Activated CD4-positive, alpha-beta T cell treated with anti-CD3 and anti-CD28 coated beads, Interleukin-2, amount 10 ng/mL, durations not matched to agents 7 days and 5 days (primary cell): ENCODE results near the gene NRCAM. TPM values are rescaled to one million over a fixed set of nuclear protein-coding genes. Genes with fewer than 3 reads are reported as not detected.

Source experiments
- CTCF ChIA-PET: fragments of 350-600 bp; sonication (Branson Sonifier 250); formaldehyde crosslinking; loops from one replicate; lab custom pipeline; 2021; ENCODE audit warnings: antibody characterized with exemption; lab: Charles Lee
- POLR2A ChIA-PET: fragments of 350-600 bp; sonication (Branson Sonifier 250); formaldehyde crosslinking; loops from one replicate; lab custom pipeline; 2021; ENCODE audit warnings: antibody characterized with exemption; lab: Charles Lee
- DNase-seq: peaks from one replicate; pipeline ENCODE4 v3.0.0-alpha.2; 2020
- H3K27ac Mint-ChIP-seq: one replicate; pipeline ENCODE4 v1.8.0; 2021; ENCODE audit warnings: mild to moderate bottlenecking, moderate library complexity, mixed read lengths
- H3K27me3 Mint-ChIP-seq: one replicate; pipeline ENCODE4 v1.8.0; 2021; ENCODE audit warnings: mixed read lengths
- H3K36me3 Mint-ChIP-seq: one replicate; pipeline ENCODE4 v1.8.0; 2021; ENCODE audit warnings: low read depth, mixed read lengths
- H3K4me1 Mint-ChIP-seq: one replicate; pipeline ENCODE4 v1.8.0; 2021; ENCODE audit warnings: mixed read lengths
- H3K4me3 Mint-ChIP-seq: one replicate; pipeline ENCODE4 v1.8.0; 2021; ENCODE audit warnings: mild to moderate bottlenecking, moderate library complexity, mixed read lengths
- H3K9me3 Mint-ChIP-seq: one replicate; pipeline ENCODE4 v1.8.0; 2021; ENCODE audit warnings: mixed read lengths
- total RNA-seq, 2 experiments: library from RNA; stranded (reverse); gene quantifications; one replicate each; pipeline ENCODE4 v1.2.3, GENCODE V29; 2021

The NRCAM gene
- total RNA-seq, 2 experiments from 2014 or later, result 0.12 to 0.46 TPM

DNA sequence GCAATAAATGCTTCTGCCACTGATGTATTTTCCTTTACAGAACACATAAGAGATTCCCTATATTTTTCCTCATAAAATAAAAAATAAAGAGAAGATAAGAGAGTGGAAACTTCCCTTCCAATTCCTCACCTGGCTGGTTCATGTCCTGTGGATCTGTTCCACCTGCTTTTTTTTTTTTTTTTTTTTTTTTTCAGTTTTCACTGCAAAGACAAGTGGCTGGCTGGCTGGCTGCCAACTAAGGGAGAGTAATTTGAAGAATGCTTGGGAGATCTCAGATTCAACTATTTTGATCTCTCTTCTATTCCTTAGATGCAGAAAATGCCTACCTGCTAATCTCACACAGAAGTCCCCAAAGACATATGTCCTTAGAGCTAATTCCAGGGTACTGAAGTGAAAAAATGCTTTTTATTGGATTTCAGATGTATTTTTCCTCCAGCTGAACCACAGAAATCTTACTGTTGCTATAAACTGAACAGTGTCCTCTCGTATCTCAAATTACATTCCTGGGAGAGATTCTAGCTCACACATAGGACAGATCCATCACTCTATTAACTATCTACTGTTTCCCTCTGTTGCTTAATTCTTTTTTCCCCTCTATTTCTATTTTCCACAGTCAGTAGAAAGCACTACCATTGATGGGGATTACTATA, 120.8 kb downstream of the NRCAM start:
- H3K4me3 Mint-ChIP-seq, result no peak overlapping the region
- DNase-seq, result no peak
- no peak overlapping the region for H3K27ac Mint-ChIP-seq
- no peaks in the 10 kb centered on the region for H3K36me3 Mint-ChIP-seq
- ChIA-PET CTCF (no interaction called here), POLR2A (no interaction called here)
- peaks cover 2% of the 10 kb centered on the region for H3K27me3 Mint-ChIP-seq
- H3K9me3 Mint-ChIP-seq, result no peaks in the 10 kb centered on the region
- H3K4me1 Mint-ChIP-seq, result no peaks in the 10 kb centered on the region

DNA sequence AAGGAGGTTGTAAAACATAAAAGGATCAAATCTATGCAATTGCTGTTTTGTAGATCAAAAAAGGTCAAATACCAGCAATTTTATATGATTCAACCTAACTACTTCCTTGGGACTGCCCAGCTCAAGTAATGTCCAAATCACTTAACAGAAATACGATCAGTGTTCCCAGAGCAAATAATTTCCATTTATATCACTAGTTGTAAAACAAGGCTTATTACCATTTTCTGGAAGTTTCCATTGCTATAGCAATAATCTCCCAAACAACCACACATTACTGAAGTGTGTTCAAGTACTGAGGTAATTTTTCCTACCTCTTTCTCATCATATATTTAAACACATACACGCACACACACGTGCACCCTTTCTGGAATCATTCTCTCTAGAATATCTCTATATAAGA, 123.3 kb downstream of the NRCAM start:
- Mint-ChIP-seq H3K27me3 (peaks cover 6% of the 10 kb centered on the region), H3K36me3 (no peaks in the 10 kb centered on the region), H3K9me3 (no peaks in the 10 kb centered on the region), H3K4me3 (no peak overlapping the region), H3K4me1 (no peaks in the 10 kb centered on the region), H3K27ac (no peak overlapping the region)
- CTCF ChIA-PET, result no interaction called here
- POLR2A ChIA-PET, result no interaction called here
- DNase-seq, result no peak

DNA sequence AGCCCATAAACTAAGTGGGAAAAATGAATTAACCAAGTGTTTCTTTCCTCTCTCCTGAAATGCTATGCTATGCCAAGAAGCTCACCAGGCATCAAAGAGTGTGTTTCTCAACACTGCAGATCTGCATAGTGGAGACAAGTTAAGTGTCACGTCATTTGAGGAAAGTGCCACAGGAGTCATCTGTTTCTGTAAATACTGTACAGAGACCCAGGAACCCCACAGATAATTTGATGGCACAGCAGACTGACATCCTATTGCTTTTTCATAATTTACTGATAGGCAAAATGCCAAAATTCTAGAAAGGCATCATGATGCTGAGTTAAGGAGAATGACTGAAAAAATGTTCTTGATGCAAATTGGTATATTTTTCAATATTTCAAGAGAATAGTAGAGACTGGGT, 124.3 kb downstream of the NRCAM start:
- Mint-ChIP-seq H3K4me1 (no peaks in the 10 kb centered on the region), H3K27ac (no peak overlapping the region), H3K27me3 (peaks cover 8% of the 10 kb centered on the region), H3K4me3 (no peak overlapping the region), H3K36me3 (no peaks in the 10 kb centered on the region), H3K9me3 (no peaks in the 10 kb centered on the region)
- POLR2A ChIA-PET, result no interaction called here
- CTCF ChIA-PET, result no interaction called here
- DNase-seq, result no peak

DNA sequence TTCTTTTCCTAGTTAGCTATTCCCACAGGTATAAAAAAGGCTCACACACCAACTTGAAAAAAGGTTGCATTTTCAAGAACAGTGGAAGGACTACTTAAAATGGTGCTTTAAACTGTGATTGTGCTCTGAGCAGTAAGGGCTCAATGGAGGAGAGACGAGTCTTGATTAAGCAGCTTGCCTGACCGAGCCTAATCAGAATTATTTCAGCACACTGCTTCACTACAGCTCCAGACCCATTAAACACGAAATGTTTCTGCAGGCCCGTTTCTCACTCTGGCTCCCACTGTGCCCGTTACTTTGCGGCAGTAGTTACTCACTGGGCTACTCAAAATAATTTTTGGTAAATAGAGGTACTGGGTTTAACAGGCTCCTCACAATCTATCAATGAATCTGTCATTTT, 126.0 kb downstream of the NRCAM start:
- no peaks in the 10 kb centered on the region for H3K36me3 Mint-ChIP-seq
- H3K9me3 Mint-ChIP-seq, result no peaks in the 10 kb centered on the region
- no peak for DNase-seq
- POLR2A ChIA-PET, result interaction anchor here (0.5 kb wide), 1 partner anchor 63 kb away, joined by 3 read pairs; no protein-coding TSS in a partner anchor
- CTCF ChIA-PET, result no interaction called here
- H3K4me3 Mint-ChIP-seq, result no peak overlapping the region
- no peak overlapping the region for H3K27ac Mint-ChIP-seq
- H3K27me3 Mint-ChIP-seq, result peaks cover 8% of the 10 kb centered on the region
- no peaks in the 10 kb centered on the region for H3K4me1 Mint-ChIP-seq

DNA sequence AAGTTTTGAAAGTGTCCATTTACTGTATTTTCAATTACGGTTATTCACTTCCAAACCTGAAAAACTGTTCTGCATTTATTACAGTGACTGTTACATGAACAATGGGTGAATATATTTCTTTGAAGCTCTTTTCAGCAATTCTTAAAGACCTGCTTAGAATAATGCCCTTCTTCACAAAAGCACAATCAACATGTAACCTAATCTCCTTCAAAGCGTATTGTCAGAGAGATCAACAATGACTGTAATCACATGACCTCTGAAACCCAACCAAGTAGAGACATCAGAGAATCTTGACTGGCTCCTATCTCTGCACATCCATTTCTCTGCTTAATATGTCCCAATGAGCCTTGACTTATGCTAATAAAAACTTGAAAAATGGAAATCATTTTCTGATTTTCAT, 126.7 kb downstream of the NRCAM start:
- no peak overlapping the region for H3K27ac Mint-ChIP-seq
- POLR2A ChIA-PET, result no interaction called here
- CTCF ChIA-PET, result no interaction called here
- no peak overlapping the region for H3K4me3 Mint-ChIP-seq
- no peaks in the 10 kb centered on the region for H3K9me3 Mint-ChIP-seq
- H3K27me3 Mint-ChIP-seq, result peaks cover 8% of the 10 kb centered on the region
- no peaks in the 10 kb centered on the region for H3K36me3 Mint-ChIP-seq
- no peak for DNase-seq
- no peaks in the 10 kb centered on the region for H3K4me1 Mint-ChIP-seq

DNA sequence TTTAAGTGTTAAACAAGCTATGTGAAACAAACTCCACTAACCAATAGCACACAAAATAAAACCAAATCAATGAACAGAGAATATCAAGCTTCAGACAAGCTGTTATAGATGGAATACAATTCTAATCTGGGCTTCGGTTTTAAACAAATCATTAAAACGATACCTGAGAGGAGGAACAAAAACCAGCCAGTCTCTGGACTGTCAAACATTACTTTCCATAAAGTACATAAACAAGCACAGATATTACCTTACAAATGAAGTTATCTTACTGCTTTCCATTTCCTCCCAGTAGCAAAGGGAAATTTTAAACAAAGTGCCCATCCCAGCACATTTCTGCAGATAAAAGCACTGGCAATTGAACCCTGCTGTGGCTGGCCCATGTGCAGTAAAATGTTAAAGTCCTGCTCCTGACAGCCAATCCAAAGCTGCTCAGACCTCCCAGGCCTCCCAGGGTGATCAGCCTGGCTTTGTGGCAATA, 128.0 kb downstream of the NRCAM start:
- ChIA-PET CTCF (no interaction called here), POLR2A (no interaction called here)
- H3K4me1 Mint-ChIP-seq, result no peaks in the 10 kb centered on the region
- peaks cover 5% of the 10 kb centered on the region for H3K27me3 Mint-ChIP-seq
- H3K27ac Mint-ChIP-seq, result no peak overlapping the region
- H3K9me3 Mint-ChIP-seq, result no peaks in the 10 kb centered on the region
- no peaks in the 10 kb centered on the region for H3K36me3 Mint-ChIP-seq
- no peak for DNase-seq
- H3K4me3 Mint-ChIP-seq, result no peak overlapping the region

DNA sequence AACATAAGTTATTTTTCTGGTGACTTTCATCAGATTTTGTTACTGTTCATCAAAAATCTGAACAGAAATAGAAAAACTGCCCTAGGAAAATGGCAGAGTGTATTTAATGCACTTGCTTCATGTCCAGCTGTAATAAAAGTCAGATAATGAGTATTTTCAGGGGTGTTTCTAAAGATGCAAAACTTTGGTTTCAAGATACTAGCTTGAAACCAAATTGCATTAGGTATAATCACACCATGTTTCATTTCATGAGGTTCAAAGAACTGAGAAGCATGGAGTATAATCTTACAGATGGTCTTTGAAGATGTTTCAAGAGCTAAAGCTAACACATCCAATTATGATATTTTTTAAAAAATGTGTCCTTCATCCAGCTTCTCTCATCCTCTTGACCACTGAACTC, 128.9 kb downstream of the NRCAM start:
- DNase-seq, result no peak
- Mint-ChIP-seq H3K9me3 (no peaks in the 10 kb centered on the region), H3K27me3 (peaks cover 5% of the 10 kb centered on the region), H3K27ac (no peak overlapping the region), H3K4me3 (no peak overlapping the region), H3K36me3 (no peaks in the 10 kb centered on the region), H3K4me1 (no peaks in the 10 kb centered on the region)
- ChIA-PET CTCF (no interaction called here), POLR2A (no interaction called here)

DNA sequence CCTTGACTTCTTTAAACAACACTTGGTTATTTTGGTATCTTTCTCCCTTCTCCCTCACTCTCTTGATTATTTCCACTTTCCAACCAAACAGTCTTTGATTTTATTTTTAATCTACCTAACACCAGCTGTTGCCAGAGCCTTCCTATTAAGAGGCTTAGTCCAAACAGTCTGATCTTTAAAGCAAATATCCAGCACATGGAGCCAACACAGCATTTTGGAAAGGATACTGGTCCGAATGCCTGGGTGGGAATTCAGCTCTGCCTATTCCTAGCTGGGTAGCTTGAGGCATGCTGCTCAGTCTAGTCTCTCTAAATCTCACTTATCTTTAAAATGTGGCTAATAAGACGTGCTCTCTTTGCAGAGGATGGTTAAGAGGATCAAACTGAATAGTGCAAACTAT, 129.3 kb downstream of the NRCAM start:
- Mint-ChIP-seq H3K4me1 (no peaks in the 10 kb centered on the region), H3K9me3 (no peaks in the 10 kb centered on the region), H3K27ac (no peak overlapping the region), H3K4me3 (no peak overlapping the region), H3K36me3 (no peaks in the 10 kb centered on the region), H3K27me3 (peaks cover 5% of the 10 kb centered on the region)
- DNase-seq, result no peak
- ChIA-PET CTCF (no interaction called here), POLR2A (no interaction called here)

DNA sequence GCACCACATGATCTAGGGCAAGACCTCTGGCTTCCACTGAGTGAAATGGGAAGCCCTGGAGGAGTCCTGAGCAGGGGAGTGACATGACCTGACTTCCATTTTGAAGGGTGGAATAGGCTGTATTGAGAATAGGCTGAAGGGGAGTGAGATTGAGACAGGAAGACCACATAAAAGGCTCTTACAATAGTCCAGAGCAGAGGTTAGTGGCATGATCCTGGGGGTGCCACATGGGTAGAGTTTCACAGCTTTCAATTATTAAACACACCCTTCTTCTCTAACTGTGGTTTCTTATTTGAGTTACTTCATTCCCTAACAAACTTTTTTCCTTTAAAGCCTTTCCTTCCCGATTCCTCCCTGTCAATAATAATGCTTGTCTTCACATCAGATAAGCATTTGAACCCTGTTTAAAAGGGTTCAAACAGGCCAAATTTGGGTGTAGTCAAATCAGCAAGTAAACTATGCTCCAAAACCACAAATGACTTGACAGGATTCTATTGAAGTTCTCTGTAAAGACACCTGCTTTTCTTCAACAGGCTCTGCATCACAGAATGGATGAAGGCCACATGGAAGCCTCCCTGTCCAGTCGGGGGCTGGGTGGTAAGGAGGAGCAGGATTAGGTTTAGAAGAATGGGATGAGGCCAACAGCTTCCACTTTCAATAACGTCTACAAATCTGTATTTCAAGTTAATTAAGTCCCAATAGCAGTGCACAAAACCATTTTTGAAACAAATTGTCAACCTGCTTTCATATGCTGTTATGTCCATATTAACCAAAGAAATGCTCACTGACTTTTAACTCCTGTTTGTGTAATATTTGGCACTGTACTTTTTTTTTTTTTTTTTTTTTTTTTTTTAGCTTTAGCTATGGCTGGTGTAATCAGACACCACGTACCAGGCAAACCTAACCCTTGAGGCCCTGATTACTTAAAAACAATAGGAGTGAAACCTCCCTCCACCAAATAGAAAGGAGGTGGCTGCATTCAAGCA, 131.9 kb downstream of the NRCAM start:
- POLR2A ChIA-PET, result no interaction called here
- no peaks in the 10 kb centered on the region for H3K4me1 Mint-ChIP-seq
- H3K9me3 Mint-ChIP-seq, result no peaks in the 10 kb centered on the region
- DNase-seq, result no peak
- CTCF ChIA-PET, result no interaction called here
- H3K36me3 Mint-ChIP-seq, result no peaks in the 10 kb centered on the region
- peaks cover 5% of the 10 kb centered on the region for H3K27me3 Mint-ChIP-seq
- H3K4me3 Mint-ChIP-seq, result no peak overlapping the region
- no peak overlapping the region for H3K27ac Mint-ChIP-seq

DNA sequence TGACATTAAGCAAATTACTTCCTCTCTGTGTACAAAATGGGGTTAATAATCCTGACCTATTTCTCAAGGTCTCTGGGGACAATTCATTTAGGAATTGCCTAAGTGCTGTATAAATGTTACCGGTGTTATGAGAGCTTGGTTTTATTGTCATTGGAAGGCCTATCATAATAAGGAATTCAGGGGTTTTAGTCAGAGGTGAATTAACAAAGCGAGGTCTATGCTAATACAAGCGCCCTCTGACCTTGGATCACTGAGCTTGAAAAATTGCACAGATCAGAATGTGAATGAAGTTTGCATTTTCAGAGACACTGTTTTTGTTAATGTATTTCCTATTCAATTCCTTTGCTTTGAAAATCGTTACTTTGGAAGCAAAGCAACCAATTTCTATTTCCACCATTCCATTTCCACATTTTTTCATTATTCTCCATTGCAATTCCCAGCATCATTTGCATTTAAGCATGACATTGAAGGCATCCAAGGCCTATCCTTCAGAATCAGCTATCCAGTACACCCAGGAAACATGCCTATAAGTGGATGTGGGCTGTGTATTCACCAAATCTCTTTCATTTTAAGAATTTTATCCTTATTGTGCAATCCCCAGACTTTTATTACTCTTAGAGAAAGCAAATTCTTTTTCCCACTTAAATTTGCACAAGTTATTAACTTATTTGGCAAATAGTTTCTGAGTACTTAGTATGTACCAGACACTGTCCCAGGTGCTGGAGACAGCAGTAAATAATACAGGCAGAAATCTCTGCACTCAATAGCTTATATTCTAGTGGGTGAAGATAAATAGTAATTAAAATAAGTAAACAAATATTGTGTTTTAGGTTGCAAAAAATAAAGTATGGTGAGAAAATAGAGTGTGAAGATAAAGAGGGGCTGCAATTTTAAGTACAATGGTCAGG, 133.1 kb downstream of the NRCAM start:
- H3K4me1 Mint-ChIP-seq, result no peaks in the 10 kb centered on the region
- H3K4me3 Mint-ChIP-seq, result no peak overlapping the region
- H3K36me3 Mint-ChIP-seq, result no peaks in the 10 kb centered on the region
- no peak overlapping the region for H3K27ac Mint-ChIP-seq
- CTCF ChIA-PET, result no interaction called here
- peaks cover 4% of the 10 kb centered on the region for H3K27me3 Mint-ChIP-seq
- POLR2A ChIA-PET, result no interaction called here
- no peaks in the 10 kb centered on the region for H3K9me3 Mint-ChIP-seq
- no peak for DNase-seq

DNA sequence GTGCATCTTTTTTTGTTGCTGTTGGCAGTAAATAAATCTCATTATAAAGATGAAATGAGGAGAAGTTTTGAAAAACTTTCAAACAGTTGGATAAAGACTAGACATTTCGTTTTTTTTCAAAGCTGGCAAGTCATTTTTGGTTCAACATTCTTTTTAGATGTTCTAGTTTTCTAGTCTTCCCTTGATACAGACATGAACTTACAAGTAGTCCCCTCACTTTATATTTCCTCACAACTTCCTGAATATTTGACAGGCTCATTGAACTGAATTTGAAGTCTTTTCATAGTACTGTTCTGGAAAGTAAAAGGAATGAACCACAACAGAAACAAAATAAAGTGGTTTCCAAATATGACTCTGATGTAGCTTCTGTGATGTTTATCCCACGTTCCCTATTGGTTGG, 134.2 kb downstream of the NRCAM start:
- ChIA-PET POLR2A (no interaction called here), CTCF (no interaction called here)
- DNase-seq, result no peak
- no peak overlapping the region for H3K27ac Mint-ChIP-seq
- no peaks in the 10 kb centered on the region for H3K9me3 Mint-ChIP-seq
- no peaks in the 10 kb centered on the region for H3K4me1 Mint-ChIP-seq
- H3K27me3 Mint-ChIP-seq, result no peaks in the 10 kb centered on the region
- no peak overlapping the region for H3K4me3 Mint-ChIP-seq
- no peaks in the 10 kb centered on the region for H3K36me3 Mint-ChIP-seq

DNA sequence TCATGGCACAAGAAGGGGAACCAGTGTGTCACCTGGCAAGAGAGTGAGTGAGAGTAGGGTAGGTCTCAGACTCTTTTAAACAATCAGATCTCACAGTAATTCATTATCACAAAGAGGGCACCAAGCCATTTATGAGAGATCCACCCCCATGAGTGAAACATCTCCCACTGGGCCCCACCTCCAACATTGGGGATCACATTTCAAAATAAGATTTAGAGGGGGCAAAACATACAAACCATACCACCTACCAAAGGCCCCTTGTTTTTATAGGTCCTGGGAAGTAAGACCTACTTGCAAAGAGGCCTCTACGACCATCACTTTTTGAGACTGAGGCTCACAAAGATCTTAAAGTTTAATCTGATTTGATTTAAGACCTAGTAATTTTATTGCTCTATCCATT, 134.9 kb downstream of the NRCAM start:
- no peak overlapping the region for H3K4me3 Mint-ChIP-seq
- H3K4me1 Mint-ChIP-seq, result no peaks in the 10 kb centered on the region
- no peak for DNase-seq
- H3K9me3 Mint-ChIP-seq, result no peaks in the 10 kb centered on the region
- no peaks in the 10 kb centered on the region for H3K27me3 Mint-ChIP-seq
- CTCF ChIA-PET, result interaction anchor here (0.6 kb wide), 1 partner anchor 25 kb away, joined by 6 read pairs; no protein-coding TSS in a partner anchor
- no peak overlapping the region for H3K27ac Mint-ChIP-seq
- POLR2A ChIA-PET, result no interaction called here
- no peaks in the 10 kb centered on the region for H3K36me3 Mint-ChIP-seq
